GM18505 (cell line): Measurements from ENCODE around the gene ENOX2.
"Not testable (repeated sequence)": the region's sequence is repeated elsewhere in the genome, so short reads cannot be mapped to it uniquely, and the experiment has no call there.

Source experiments
- ATAC-seq: cut with Tn5 transposase; IDR thresholded peaks from one replicate; pipeline ENCODE4 v1.9.1; 2021; ENCODE audit not compliant: unreplicated experiment
- POLR2A ChIP-seq: IDR thresholded peaks from 4 replicates; pipeline ENCODE4 v1.6.1; 2011; ENCODE audit warnings: borderline replicate concordance; ENCODE audit not compliant: insufficient read depth, insufficient read length; ENCODE audit errors: extremely low read depth

ENOX2 gene

DNA sequence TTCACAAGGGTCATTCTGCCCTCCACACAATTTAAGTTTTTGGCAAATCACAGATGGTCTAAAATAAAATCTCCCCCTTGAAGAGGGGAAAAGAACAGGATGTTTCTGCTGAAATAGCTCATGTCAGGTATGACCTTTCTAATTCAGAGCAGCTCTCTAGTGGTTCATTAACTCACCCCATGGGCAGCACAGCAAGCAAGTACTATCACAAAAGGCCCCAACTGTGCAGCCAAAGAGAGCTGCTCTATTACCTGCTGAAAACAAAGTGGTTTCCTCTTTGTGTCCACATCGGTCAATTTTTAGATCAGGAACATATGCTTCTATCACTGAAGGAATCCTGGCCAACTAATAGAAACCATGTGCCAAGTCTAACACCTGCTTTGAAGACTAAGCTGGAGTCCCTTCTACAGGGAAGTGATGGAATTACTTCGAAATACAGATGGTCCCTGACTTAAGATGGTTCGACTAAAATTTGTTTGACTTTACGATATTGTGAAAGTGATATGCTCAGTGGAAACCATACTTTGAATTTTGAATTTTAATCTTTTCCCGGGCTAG is 164.3 kb downstream of the ENOX2 start:
- no peak for ATAC-seq
- no peak for TF ChIP-seq POLR2A

DNA sequence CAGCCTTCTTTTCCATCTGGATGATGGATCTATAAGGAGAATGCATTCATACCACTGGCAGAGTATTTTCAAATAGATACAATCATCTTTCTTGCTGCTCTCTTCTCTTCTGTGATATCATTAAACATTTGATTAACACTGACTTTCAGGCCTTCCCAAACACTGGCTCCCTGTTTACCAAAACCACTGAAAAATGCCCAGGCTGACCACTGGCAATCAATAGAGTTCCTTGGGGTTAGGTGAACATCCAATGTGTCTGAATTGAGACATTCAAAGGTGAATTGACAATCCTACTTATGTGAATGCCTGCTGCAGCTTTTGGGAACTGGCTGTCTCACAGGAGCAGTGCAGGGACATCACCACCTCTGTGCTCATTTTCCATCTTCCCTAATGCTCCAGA is 168.3 kb downstream of the ENOX2 start:
- TF ChIP-seq POLR2A: no peak
- ATAC-seq: no peak

DNA sequence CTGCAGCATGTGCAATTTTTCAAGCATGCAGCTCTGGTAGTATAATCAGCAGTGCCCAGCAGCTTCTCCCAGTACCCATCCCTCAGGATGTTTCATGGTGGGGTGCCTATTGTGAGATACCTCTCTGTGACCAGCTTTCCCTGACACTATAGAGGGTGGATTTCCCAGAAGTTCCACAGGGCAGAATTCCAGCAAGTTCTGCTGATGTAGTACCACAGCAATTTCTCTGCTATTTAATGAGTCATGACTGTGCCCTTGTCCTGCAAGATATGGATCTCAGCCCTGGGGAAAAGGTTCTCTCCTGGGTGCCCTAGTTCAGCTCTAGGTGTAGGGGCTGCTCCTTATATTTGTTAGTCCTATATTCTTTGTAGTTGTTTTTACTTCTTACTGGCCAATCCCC is 174.8 kb downstream of the ENOX2 start:
- no peak for ATAC-seq

DNA sequence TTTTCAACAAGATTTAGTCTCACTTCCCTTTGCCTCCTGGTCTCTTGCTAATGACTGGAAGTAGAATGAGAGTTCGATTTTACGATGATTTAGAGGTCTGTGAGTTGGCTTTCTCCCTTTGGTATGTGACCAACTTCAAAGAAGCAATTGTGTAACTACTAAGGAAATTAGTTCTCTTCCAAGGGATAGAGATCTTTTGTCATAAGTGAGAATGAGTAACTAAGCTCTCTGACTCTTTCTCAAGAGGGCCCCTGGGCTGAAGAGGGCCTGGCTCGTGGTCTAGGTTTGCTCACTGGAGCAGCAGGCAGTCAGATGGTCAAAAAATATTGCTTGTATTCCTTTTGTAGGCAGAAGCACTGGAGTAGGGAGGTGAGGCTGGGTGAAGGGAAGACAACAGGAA is 176.3 kb downstream of the ENOX2 start:
- no peak for TF ChIP-seq POLR2A
- ATAC-seq: no peak

More for the DNA sequence above, 174.8 kb downstream of the ENOX2 start:
- TF ChIP-seq POLR2A: no peak

DNA sequence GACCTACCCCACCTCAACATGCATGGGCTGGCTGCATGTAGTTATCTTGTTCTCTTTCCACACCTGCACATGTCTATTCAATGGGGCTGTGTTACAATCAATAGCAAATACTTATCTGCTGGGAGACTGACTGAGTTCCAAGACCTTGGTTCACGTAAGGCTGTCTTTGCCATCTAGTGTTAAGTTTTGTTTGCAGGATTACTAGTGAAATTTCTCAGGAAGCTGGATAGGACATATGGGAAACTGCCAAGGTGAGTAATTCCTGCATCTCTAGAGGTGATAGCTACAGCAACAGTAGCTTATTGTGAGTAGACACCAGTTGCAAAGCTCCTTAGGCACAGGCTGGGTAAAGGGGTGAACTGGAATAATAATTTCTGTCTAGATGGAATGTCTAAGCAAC is 177.5 kb downstream of the ENOX2 start:
- TF ChIP-seq POLR2A: no peak
- no peak for ATAC-seq

DNA sequence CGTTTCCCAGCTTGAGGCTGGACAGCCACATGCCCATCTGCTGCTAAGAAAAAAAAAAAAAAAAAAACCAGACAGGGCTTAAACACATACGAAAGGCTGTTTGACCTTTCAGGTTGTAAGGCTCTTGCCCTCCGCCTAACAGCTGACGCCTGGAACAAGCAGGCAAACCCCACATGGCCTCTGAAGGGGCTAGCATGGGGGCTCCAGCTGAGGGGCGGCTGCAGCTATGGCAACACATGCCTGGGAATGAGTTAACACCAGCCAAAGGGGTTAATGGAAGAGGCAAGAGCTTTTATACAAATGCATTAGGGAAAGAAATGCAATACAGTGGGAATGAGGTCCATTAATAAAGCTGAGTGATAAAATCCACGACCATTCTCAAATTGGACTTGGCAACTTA is 183.6 kb downstream of the ENOX2 start:
- no peak for ATAC-seq

DNA sequence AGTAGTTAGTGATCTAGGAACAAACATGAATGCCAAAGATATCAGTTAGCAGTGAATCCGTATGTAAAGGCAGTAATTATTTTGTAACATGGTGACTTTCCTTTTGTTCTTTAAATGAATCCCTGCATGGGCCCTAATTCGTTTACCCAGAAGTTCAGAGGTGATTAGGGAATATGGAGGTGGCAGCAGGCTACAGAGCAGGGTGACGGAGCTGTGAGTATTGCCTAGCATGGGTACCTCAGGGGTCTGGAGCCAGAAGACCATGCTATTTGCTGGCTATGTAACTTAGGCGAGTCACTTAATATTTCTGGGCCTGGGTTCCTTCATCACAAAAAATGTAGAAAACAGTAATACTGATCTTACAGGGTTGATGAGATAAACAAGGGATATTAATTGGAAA is 184.9 kb downstream of the ENOX2 start:
- ATAC-seq: no peak

More for the DNA sequence above, 183.6 kb downstream of the ENOX2 start:
- no peak for TF ChIP-seq POLR2A

DNA sequence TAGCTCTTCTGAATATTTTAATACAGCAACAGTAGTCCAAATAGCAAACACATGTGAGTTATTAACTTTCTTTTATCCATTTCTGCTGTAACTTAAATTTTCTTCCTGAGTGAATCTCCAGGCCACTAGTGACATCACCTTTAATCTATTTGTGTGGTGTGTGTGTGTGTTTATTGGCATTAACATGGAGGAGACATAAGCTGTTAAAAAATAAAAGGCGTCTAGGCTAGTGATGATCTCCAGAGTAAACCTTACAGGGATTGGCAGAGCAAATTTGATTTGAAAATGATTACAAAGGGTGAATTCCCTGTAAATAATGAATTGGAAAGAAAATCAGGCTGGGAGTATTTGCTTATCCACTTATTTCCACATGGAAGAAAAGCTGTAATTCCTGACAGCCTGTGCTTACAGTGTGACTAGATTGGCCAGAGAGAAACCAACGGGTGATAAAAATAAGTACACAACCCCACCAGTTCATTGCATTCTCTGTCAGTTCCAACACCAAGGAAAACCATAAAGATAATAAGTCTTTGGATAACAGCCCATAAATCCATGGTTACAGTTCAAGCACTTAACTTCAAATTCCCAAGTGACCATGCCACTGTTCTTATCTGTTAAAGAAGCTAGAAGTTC is 186.1 kb downstream of the ENOX2 start:
- no peak for ATAC-seq
- TF ChIP-seq POLR2A: no peak

More for the DNA sequence above, 184.9 kb downstream of the ENOX2 start:
- no peak for TF ChIP-seq POLR2A

DNA sequence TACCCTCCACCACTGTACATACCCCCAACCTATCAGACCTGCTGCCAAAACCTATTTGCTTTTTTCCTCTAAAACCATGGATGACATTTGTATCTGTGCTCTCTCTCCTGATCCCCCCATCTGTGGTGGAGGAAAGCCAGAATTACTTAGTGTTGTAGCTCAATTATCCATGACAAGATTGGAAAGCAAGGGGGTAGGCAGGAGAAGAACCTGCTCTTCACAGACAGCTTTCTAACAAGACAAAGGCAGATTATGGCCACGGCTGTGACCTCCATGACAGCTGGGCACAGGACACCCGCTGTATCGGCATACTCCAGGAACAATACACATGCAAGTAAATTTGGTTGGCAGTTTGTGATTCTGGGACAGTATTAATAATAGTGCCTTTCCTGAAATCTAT is 186.7 kb downstream of the ENOX2 start:
- TF ChIP-seq POLR2A: no peak
- ATAC-seq: no peak

DNA sequence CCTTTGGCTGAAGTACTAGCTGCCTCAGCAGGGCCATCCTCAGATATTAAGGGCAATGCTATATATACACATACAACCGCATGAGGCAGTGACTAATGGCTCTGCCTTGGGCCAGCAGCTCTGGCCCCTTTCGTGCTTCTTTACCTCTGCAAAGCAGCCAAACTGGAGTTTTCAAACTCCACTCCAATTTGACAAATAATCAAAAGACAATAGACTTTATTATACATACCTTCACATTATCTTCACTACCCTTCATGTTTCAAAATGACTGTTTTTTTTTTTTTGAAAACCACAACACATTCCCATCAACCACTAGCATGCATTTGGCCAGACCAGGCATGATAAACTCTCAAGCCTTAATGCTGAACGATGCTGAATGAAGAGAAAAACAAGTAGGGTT is 187.7 kb downstream of the ENOX2 start:
- ATAC-seq: no peak
- TF ChIP-seq POLR2A: no peak

DNA sequence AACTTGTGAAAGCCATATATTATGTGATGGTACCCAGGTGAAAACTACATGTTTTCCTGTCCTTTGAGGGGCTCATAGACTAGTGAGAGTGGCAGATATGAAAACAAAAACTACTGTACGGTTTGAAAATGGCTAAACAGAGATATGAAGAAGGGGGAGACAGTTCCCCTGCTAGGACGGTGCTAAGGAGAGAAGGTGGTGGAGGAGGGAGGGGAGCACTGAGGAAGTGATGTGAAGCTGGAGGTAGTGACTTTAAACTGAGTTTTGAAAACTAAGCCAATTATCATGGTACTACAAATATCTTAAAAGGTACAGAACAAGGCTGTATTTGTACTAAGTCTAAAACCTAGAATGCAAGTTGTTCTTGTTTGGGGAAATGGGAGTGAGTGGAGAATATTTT is 188.3 kb downstream of the ENOX2 start:
- no peak for ATAC-seq
- TF ChIP-seq POLR2A: no peak

DNA sequence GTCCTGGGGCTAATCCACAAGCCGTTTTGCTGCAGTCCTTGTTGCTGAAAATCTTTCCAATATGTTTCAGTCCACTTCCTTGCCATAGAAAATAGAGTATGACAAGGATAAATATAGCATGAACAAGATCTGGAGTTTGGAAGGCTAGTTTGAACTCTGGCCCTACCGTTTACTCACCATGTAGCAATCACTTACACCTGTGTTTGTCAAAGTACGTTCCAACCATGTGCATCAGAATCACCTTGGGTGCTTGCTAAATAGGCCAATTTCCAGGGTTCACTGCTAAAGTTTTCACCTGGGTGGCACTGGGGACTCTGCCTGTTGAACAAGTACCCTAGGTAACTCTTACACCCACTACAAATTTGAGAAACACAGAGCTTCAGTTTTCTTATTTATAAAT is 188.9 kb downstream of the ENOX2 start:
- TF ChIP-seq POLR2A: no peak
- no peak for ATAC-seq

DNA sequence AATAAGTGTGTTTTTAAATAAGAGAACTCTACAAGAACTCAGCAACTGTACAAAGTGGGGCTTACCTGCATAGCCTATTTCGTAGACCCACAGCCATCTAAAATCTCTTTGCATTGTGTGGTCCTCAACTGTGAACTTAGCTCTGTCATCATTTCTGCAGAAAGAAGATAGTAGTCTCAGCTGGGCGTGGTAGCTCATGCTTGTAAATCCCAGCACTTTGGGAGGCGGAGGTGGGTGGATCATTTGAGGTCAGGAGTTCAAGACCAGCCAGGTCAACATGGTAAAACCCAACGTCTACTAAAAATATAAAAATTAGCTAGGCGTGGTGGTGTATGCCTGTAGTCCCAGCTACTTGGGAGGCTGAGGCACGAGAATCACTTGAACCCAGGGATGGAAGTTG is 193.8 kb downstream of the ENOX2 start:
- not testable (repeated sequence) for ATAC-seq

DNA sequence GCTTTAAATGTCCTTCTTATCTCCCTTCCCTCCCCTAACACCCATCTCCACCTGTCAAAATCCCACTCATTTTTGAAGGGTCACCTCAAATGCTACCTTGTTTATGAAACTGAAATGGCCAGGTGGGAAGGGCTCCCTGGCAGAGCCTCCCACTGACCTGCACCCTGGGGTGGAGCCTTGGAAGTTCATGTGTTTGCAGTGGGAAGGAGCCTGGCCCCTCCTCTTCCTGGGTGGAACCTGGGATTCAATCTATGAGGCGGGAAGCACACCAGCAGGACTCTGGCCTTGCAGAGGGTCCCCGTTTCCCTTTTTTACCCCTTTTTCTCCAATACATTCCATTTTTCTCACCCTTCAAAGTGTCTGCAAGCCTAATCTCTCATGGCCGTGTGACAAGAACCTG is 197.4 kb downstream of the ENOX2 start:
- no peak for ATAC-seq
- no peak for TF ChIP-seq POLR2A
